H1 (cell line): ENCODE results near the gene FGF14.

Experiments used
- ATF3 ChIP-seq: IDR thresholded peaks from 2 replicates; pipeline ENCODE4 v1.6.1; 2011; ENCODE audit warnings: low read depth, mild to moderate bottlenecking, low read length; ENCODE audit not compliant: insufficient read depth
- BACH1 ChIP-seq: IDR thresholded peaks from 2 replicates; pipeline ENCODE4 v1.6.1; 2012; ENCODE audit warnings: low read length, improper control_type of control experiment
- CTBP2 ChIP-seq: IDR thresholded peaks from 2 replicates; pipeline ENCODE4 v1.7.0; 2011; ENCODE audit warnings: borderline replicate concordance, mild to moderate bottlenecking, moderate library complexity, mixed read lengths, low read length; ENCODE audit not compliant: insufficient read depth, insufficient read length
- EP300 ChIP-seq, 2 experiments: IDR thresholded peaks; 1 replicate in 1 of 2; 2 replicates in 1 of 2; pipeline ENCODE4 v1.6.1; 2011 to 2012; ENCODE audit warnings: low read depth in 2 of 2, low read length in 2 of 2, mild to moderate bottlenecking in 2 of 2, borderline replicate concordance in 1 of 2, inconsistent platforms in 1 of 2, moderate library complexity in 1 of 2
- JUN ChIP-seq: IDR thresholded peaks from 2 replicates; pipeline ENCODE4 v1.6.1; 2011; ENCODE audit warnings: low read depth, mild to moderate bottlenecking, improper control_type of control experiment, low read length
- POLR2A ChIP-seq, 2 experiments: IDR thresholded peaks; 1 replicate in 1 of 2; 2 replicates in 1 of 2; pipeline ENCODE4 v1.6.1; 2011; ENCODE audit warnings: low read depth in 2 of 2, low read length in 2 of 2, mild to moderate bottlenecking in 2 of 2; ENCODE audit errors: control extremely low read depth in 1 of 2
- RFX5 ChIP-seq: IDR thresholded peaks from 2 replicates; pipeline ENCODE4 v1.6.1; 2011; ENCODE audit warnings: low read depth, low read length, improper control_type of control experiment, borderline replicate concordance
- YY1 ChIP-seq: IDR thresholded peaks from 2 replicates; pipeline ENCODE4 v1.6.1; 2011; ENCODE audit warnings: low read depth, mild to moderate bottlenecking, low read length
- ZNF274 ChIP-seq: IDR thresholded peaks from 2 replicates; pipeline ENCODE4 v1.7.0; 2012; ENCODE audit warnings: low read length, borderline replicate concordance; ENCODE audit errors: extremely low read depth
- TF ChIP-seq, protein P1 (sequence below), 3 experiments: IDR thresholded peaks; 1 replicate in 2 of 3; 2 replicates in 1 of 3; pipeline versions ENCODE4 v1.5.1 to v1.6.1; 2011; ENCODE audit warnings: low read length in 3 of 3, mild to moderate bottlenecking in 3 of 3, inconsistent platforms in 2 of 3, low read depth in 1 of 3, moderate library complexity in 1 of 3; ENCODE audit not compliant: insufficient read depth in 1 of 3; ENCODE audit errors: control extremely low read depth in 1 of 3

DNA sequence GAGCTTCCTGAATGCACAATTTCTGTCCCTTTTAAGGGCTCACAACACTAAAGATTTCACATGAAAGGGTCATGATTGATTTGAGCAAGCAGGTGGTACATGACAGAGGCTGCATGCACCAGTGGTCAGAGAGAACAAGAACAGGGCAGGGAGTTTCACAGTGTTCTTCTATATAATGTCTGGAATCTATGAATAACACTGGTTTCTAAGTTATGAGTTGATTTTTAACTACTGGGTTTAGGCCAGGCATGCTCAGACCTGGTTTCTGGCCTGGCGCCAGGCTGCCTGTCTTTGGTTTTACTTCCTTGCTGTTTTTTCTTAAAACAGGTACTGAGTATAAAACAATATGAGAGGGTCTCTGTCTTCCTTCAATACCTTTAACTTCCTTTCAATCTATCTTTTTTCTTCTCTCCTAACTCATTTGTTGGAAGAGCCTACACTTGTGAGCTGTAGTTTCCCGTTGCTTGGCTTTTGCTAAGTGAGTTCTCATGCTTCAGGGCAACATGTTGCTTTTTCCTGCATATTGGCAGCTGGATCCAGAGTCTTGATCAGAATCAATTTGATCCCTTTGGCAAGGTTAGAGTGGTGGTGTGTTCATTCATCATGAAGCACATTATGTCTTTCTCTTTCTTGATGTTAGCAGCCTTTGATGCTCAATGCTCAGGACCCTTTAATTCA, 38.5 kb upstream of the FGF14 start:
- TF ChIP-seq BACH1, result no peak
- TF ChIP-seq, protein P1, sequence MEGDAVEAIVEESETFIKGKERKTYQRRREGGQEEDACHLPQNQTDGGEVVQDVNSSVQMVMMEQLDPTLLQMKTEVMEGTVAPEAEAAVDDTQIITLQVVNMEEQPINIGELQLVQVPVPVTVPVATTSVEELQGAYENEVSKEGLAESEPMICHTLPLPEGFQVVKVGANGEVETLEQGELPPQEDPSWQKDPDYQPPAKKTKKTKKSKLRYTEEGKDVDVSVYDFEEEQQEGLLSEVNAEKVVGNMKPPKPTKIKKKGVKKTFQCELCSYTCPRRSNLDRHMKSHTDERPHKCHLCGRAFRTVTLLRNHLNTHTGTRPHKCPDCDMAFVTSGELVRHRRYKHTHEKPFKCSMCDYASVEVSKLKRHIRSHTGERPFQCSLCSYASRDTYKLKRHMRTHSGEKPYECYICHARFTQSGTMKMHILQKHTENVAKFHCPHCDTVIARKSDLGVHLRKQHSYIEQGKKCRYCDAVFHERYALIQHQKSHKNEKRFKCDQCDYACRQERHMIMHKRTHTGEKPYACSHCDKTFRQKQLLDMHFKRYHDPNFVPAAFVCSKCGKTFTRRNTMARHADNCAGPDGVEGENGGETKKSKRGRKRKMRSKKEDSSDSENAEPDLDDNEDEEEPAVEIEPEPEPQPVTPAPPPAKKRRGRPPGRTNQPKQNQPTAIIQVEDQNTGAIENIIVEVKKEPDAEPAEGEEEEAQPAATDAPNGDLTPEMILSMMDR (IDR thresholded peaks at IDR 0.05; ENCODE audit: control extremely low read depth in 1 of 3, insufficient read depth in 1 of 3, low read depth in 1 of 3, low read length in 3 of 3), result no peak
- no peak for TF ChIP-seq YY1
- TF ChIP-seq POLR2A (IDR thresholded peaks at IDR 0.05; ENCODE audit: control extremely low read depth in 1 of 2, low read depth in 2 of 2, low read length in 2 of 2), result no peak
- no peak for TF ChIP-seq RFX5
- TF ChIP-seq EP300 (IDR thresholded peaks at IDR 0.05; ENCODE audit: borderline replicate concordance in 1 of 2, low read depth in 2 of 2, low read length in 2 of 2), result no peak
- no peak for TF ChIP-seq JUN
- no peak for TF ChIP-seq ZNF274
- TF ChIP-seq CTBP2, result no peak
- TF ChIP-seq ATF3, result no peak
